Smooth muscle cell (in vitro differentiated cells): ENCODE results near the gene PREX1. TPM values are rescaled to one million over a fixed set of nuclear protein-coding genes. Genes with fewer than 3 reads are reported as not detected.

ENCODE experiments used
- DNase-seq: peaks from one replicate; lab custom pipeline; 2025; ENCODE audit not compliant: unreplicated experiment; lab: John Stamatoyannopoulos, UW
- H2AFZ ChIP-seq: fragments of 200-600 bp; sonication (generic); 2 replicates; pipeline ENCODE4 v1.6.0; 2016; ENCODE audit warnings: antibody characterized with exemption, low read depth, mild to moderate bottlenecking
- H3F3A ChIP-seq: fragments of 200-600 bp; sonication (generic); 2 replicates; pipeline ENCODE4 v1.6.0; 2017; ENCODE audit warnings: antibody characterized with exemption, low read depth
- H3K27ac ChIP-seq: fragments of 200-600 bp; sonication (generic); 2 replicates; pipeline ENCODE4 v1.5.1; 2016; ENCODE audit warnings: low read depth, mild to moderate bottlenecking
- H3K27me3 ChIP-seq: fragments of 200-600 bp; sonication (generic); 2 replicates; pipeline ENCODE4 v1.6.1; 2016; ENCODE audit warnings: low read depth, mild to moderate bottlenecking
- H3K36me3 ChIP-seq: fragments of 200-600 bp; sonication (generic); 2 replicates; pipeline ENCODE4 v1.5.1; 2016; ENCODE audit warnings: low read depth
- H3K4me1 ChIP-seq: fragments of 200-600 bp; sonication (generic); 2 replicates; pipeline ENCODE4 v1.5.1; 2016; ENCODE audit warnings: low read depth
- H3K4me2 ChIP-seq: fragments of 200-600 bp; sonication (generic); 2 replicates; pipeline ENCODE4 v1.6.0; 2016; ENCODE audit warnings: mild to moderate bottlenecking
- H3K4me3 ChIP-seq: fragments of 200-600 bp; sonication (generic); 2 replicates; pipeline ENCODE4 v1.5.1; 2016; ENCODE audit warnings: mild to moderate bottlenecking
- H3K79me2 ChIP-seq: fragments of 200-600 bp; sonication (generic); 2 replicates; pipeline ENCODE4 v1.6.0; 2016; ENCODE audit warnings: low read depth, mild to moderate bottlenecking
- H3K9ac ChIP-seq: fragments of 200-600 bp; sonication (generic); 2 replicates; pipeline ENCODE4 v1.6.0; 2016; ENCODE audit warnings: low read depth
- H3K9me3 ChIP-seq: fragments of 200-600 bp; sonication (generic); replicated peaks from 2 replicates; pipeline ENCODE4 v1.5.1; 2016; ENCODE audit warnings: low read depth
- H4K20me1 ChIP-seq: fragments of 200-600 bp; sonication (generic); 2 replicates; pipeline ENCODE4 v1.6.0; 2016; ENCODE audit warnings: low read depth
- CTCF ChIP-seq: fragments of 200-600 bp; sonication (generic); IDR thresholded peaks from 2 replicates; pipeline ENCODE4 v1.5.1; 2017; ENCODE audit warnings: borderline replicate concordance, mild to moderate bottlenecking, antibody characterized with exemption; ENCODE audit not compliant: insufficient read depth, poor library complexity, severe bottlenecking
- WGBS: methylation state at CpG from one replicate; pipeline ENCODE4 v1.1.7; 2016; ENCODE audit warnings: low lambda C conversion rate; 5-methylcytosine and 5-hydroxymethylcytosine counted together
- polyA plus RNA-seq: library from polyadenylated mRNA; unstranded; fragments of >200 nt; fragmentation: Nextera tagmentation; extraction: Ambion mirVana; gene quantifications from 2 replicates; pipeline ENCODE4 v1.2.1, GENCODE V29; 2016
- total RNA-seq: library from RNA; depleted of rRNA; stranded (reverse); fragments of >200 nt; gene quantifications from 2 replicates; pipeline ENCODE4 v1.2.3, GENCODE V29; 2014

The PREX1 gene
- total and polyA plus RNA-seq, 2 experiments from 2014 or later = 0.04 to 0.30 TPM

- H3K79me2 ChIP-seq = no peaks in the 10 kb centered on the region
- no peak overlapping the region for H3K27ac ChIP-seq
- H3F3A ChIP-seq = no peaks in the 10 kb centered on the region
- no peaks in the 10 kb centered on the region for H3K36me3 ChIP-seq
- no peak for DNase-seq
- no peak overlapping the region for H2AFZ ChIP-seq
- WGBS = 90% methylated on average over 9 of the region's 12 CpGs
- no peak overlapping the region for H3K4me2 ChIP-seq
- TF ChIP-seq CTCF = no peak
- H3K27me3 ChIP-seq = no peaks in the 10 kb centered on the region
- H4K20me1 ChIP-seq = no peaks in the 10 kb centered on the region
- H3K9me3 ChIP-seq = no peaks in the 10 kb centered on the region
- H3K4me3 ChIP-seq = no peak overlapping the region
- no peak overlapping the region for H3K9ac ChIP-seq
- no peaks in the 10 kb centered on the region for H3K4me1 ChIP-seq
These were observed 124.7 kb downstream of the PREX1 start for GRCh38 chr20:48703107-48703506.

GRCh38 chr20:48702455-48702913 is 125.3 kb downstream of the PREX1 start:
- H2AFZ ChIP-seq = no peak overlapping the region
- no peaks in the 10 kb centered on the region for H3K9me3 ChIP-seq
- H3K9ac ChIP-seq = no peak overlapping the region
- DNase-seq = no peak
- no peak overlapping the region for H3K4me3 ChIP-seq
- H3K27ac ChIP-seq = no peak overlapping the region
- no peaks in the 10 kb centered on the region for H3K79me2 ChIP-seq
- H3F3A ChIP-seq = no peaks in the 10 kb centered on the region
- H3K4me1 ChIP-seq = no peaks in the 10 kb centered on the region
- no peak overlapping the region for H3K4me2 ChIP-seq
- 86% methylated on average over 8 of the region's 8 CpGs for WGBS
- TF ChIP-seq CTCF = no peak
- H3K27me3 ChIP-seq = no peaks in the 10 kb centered on the region
- H4K20me1 ChIP-seq = no peaks in the 10 kb centered on the region
- H3K36me3 ChIP-seq = no peaks in the 10 kb centered on the region

GRCh38 chr20:48701702-48702101 is 126.1 kb downstream of the PREX1 start:
- no peaks in the 10 kb centered on the region for H3K27me3 ChIP-seq
- no peaks in the 10 kb centered on the region for H4K20me1 ChIP-seq
- DNase-seq = no peak
- H3F3A ChIP-seq = no peaks in the 10 kb centered on the region
- no peak overlapping the region for H3K27ac ChIP-seq
- no peak overlapping the region for H3K9ac ChIP-seq
- WGBS = 97% methylated on average over 7 of the region's 7 CpGs
- H3K9me3 ChIP-seq = no peaks in the 10 kb centered on the region
- H3K36me3 ChIP-seq = no peaks in the 10 kb centered on the region
- H3K4me2 ChIP-seq = no peak overlapping the region
- TF ChIP-seq CTCF = no peak
- no peak overlapping the region for H2AFZ ChIP-seq
- no peaks in the 10 kb centered on the region for H3K79me2 ChIP-seq
- no peaks in the 10 kb centered on the region for H3K4me1 ChIP-seq
- H3K4me3 ChIP-seq = no peak overlapping the region

GRCh38 chr20:48698507-48699267 is 129.1 kb downstream of the PREX1 start:
- no peaks in the 10 kb centered on the region for H3K36me3 ChIP-seq
- no peaks in the 10 kb centered on the region for H4K20me1 ChIP-seq
- no peak overlapping the region for H2AFZ ChIP-seq
- H3K9ac ChIP-seq = no peak overlapping the region
- no peak overlapping the region for H3K4me2 ChIP-seq
- no peak overlapping the region for H3K4me3 ChIP-seq
- WGBS = 84% methylated on average over 13 of the region's 13 CpGs
- no peaks in the 10 kb centered on the region for H3K9me3 ChIP-seq
- peaks cover 4% of the 10 kb centered on the region for H3F3A ChIP-seq
- H3K27ac ChIP-seq = no peak overlapping the region
- H3K4me1 ChIP-seq = no peaks in the 10 kb centered on the region
- no peaks in the 10 kb centered on the region for H3K27me3 ChIP-seq
- TF ChIP-seq CTCF = no peak
- DNase-seq = no peak
- no peaks in the 10 kb centered on the region for H3K79me2 ChIP-seq
